Naive thymus-derived CD4-positive, alpha-beta T cell (primary cell): ENCODE data around the gene ZNF500. TPM values are rescaled to one million over a fixed set of nuclear protein-coding genes. Genes with fewer than 3 reads are reported as not detected.

Experiments
- ATAC-seq: fragments of 150-1000 bp; cut with Tn5 transposase; 2 replicates; pipeline ENCODE4 v1.10.0; 2021; ENCODE audit warnings: mild to moderate bottlenecking, moderate library complexity
- CTCF ChIA-PET: fragments of 350-600 bp; sonication (Branson Sonifier 250); formaldehyde crosslinking; loops from one replicate; lab custom pipeline; 2021; ENCODE audit warnings: antibody characterized with exemption; lab: Charles Lee
- POLR2A ChIA-PET: fragments of 350-600 bp; sonication (Branson Sonifier 250); formaldehyde crosslinking; loops from one replicate; lab custom pipeline; 2021; ENCODE audit warnings: antibody characterized with exemption, inconsistent platforms; lab: Charles Lee
- DNase-seq, 9 donors: peaks; one replicate each; pipeline versions ENCODE4 v3.0.0 to v3.0.0-alpha.2; 2020 to 2022; ENCODE audit warnings: mixed read lengths in 1 of 9
- H3K27ac ChIP-seq: one replicate; pipeline ENCODE4 v1.7.0; 2013; ENCODE audit warnings: mild to moderate bottlenecking, low read depth, low read length, moderate library complexity
- H3K27me3 ChIP-seq, 2 donors: one replicate each; pipeline ENCODE4 v1.7.0; 2013; ENCODE audit warnings: low read length in 2 of 2, mild to moderate bottlenecking in 2 of 2, moderate library complexity in 2 of 2; ENCODE audit not compliant: control insufficient read depth in 2 of 2, insufficient read depth in 2 of 2
- H3K36me3 ChIP-seq, 3 experiments: 1 replicate in 2 of 3; 2 replicates in 1 of 3; pipeline ENCODE4 v1.7.0; 2013; ENCODE audit warnings: low read length in 3 of 3, mild to moderate bottlenecking in 3 of 3, moderate library complexity in 1 of 3; ENCODE audit not compliant: insufficient read depth in 3 of 3, control insufficient read depth in 2 of 3
- H3K4me1 ChIP-seq, 2 donors: one replicate each; pipeline ENCODE4 v1.7.0; 2013; ENCODE audit warnings: low read length in 2 of 2, mild to moderate bottlenecking in 2 of 2, moderate library complexity in 1 of 2; ENCODE audit not compliant: control insufficient read depth in 2 of 2, insufficient read depth in 2 of 2
- H3K4me3 ChIP-seq: 2 replicates; pipeline ENCODE4 v1.7.0; 2013; ENCODE audit warnings: mild to moderate bottlenecking, low read length
- H3K9me3 ChIP-seq, 3 experiments: 1 replicate in 2 of 3; 2 replicates in 1 of 3; pipeline ENCODE4 v1.7.0; 2013; ENCODE audit warnings: low read length in 3 of 3; ENCODE audit not compliant: control insufficient read depth in 2 of 3
- H3K27ac Mint-ChIP-seq, 9 donors: one replicate each; pipeline ENCODE4 v1.8.0; 2020 to 2022; ENCODE audit warnings: mixed read lengths in 9 of 9, mild to moderate bottlenecking in 8 of 9, moderate library complexity in 5 of 9, inconsistent platforms in 2 of 9
- H3K27me3 Mint-ChIP-seq, 5 donors: one replicate each; pipeline ENCODE4 v1.8.0; 2021 to 2022; ENCODE audit warnings: mixed read lengths in 5 of 5, mild to moderate bottlenecking in 1 of 5
- H3K36me3 Mint-ChIP-seq, 5 donors: one replicate each; pipeline ENCODE4 v1.8.0; 2020 to 2022; ENCODE audit warnings: mixed read lengths in 5 of 5, mild to moderate bottlenecking in 3 of 5, inconsistent platforms in 1 of 5
- H3K4me1 Mint-ChIP-seq, 7 donors: one replicate each; pipeline ENCODE4 v1.8.0; 2020 to 2022; ENCODE audit warnings: mixed read lengths in 7 of 7, mild to moderate bottlenecking in 3 of 7, inconsistent platforms in 1 of 7
- H3K4me3 Mint-ChIP-seq, 10 donors: one replicate each; pipeline ENCODE4 v1.8.0; 2020 to 2022; ENCODE audit warnings: mild to moderate bottlenecking in 10 of 10, mixed read lengths in 10 of 10, moderate library complexity in 6 of 10, inconsistent platforms in 2 of 10
- H3K9me3 Mint-ChIP-seq, 11 donors: one replicate each; pipeline ENCODE4 v1.8.0; 2020 to 2022; ENCODE audit warnings: mixed read lengths in 11 of 11, mild to moderate bottlenecking in 4 of 11, inconsistent platforms in 1 of 11, moderate library complexity in 1 of 11
- intact Hi-C, 2 donors: fragments of 100-400 bp; cut with micrococcal nuclease; formaldehyde crosslinking; loops; one replicate each; pipeline ENCODE4 v1.15.1; 2023
- polyA plus RNA-seq, 2 donors: library from polyadenylated mRNA; unstranded; fragments of 300-500 nt; fragmentation: Illumina TruSeq; gene quantifications; one replicate each; pipeline ENCODE4 v1.2.3, GENCODE V29; 2021
- total RNA-seq, 6 experiments: library from RNA in 5 of 6; stranded (reverse) in 5 of 6; gene quantifications; 1 replicate in 5 of 6; 2 replicates in 1 of 6; pipeline ENCODE4 v1.2.3 and lab custom pipeline; 2021 to 2026

The ZNF500 gene
- total and polyA plus RNA-seq, 7 experiments from 2014 or later: 11.0 to 43.0 (median 24.7) TPM

DNA sequence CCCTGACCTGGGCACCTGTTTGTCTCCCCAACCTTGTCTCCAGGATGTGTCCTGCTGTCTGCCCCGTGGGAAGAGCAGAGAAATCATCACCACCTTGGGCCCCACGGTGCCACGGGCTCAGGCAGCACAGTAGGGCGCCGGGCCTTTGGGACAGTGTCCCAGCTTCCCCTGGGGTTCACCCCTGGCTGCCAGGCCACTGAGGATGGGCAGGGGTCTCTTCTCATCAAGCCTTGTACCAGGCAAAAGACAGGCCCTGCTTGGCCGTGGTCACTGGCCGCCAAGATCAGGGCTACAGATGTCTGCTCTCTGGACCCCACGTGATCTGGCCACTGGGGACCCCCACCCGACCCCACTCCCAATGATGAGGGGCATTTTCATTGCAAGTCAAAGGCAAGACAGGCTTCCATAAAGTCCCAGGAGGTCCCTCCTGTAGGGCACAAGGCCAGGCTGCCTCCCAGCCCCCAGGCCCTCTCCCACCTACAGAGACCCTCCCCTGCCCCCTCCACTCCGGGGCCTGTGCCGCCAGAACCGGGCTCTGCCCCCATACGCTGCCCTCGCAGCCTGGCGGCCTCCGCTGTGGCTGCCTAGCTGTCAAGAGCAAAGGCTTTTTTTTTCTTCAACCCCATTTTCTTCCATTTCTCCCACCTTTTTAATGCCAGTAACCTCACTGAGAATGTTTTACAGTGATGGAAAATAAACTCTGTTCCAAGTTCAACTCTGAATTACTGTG, 18.1 kb downstream of the ZNF500 start:
- H3K4me3 Mint-ChIP-seq: peak overlapping the region in 4 of 10 donors; percentile 13 to 83 (median 72)

DNA sequence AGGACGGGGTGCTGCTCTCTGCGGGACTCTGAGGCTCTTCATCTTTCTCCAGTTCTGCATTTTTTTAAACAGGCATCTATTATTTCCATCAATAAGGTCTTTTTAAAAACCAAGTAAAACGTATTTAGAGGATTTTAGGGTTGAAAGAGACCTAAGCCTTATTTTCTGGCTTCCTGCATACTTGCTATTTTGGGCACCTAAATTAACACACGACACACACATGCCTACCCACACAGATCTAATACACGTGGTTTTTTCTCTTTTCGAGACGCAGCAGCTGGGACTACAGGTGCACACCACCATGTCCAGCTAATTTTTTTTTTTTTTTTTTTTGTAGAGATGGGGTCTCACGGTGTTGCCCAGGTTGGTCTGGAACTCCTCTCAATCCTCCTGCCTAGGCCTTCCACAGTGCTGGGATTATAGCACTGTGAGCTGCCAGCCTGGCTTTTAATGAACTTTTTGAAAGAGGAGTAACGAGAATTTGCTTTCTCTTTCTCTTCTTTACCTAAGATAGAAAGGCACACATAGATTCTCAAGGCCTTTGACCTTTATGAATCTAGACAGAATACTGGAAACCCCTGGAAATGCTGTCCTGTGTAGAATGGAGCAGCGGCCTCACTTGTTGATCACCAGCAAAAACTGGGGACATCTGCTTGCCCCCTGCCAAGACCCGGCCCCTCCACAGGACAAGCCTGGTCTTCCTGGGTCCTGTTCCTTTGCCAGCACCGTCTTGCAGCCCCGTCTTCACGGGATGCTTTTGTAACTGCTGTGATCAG, 18.9 kb downstream of the ZNF500 start:
- Mint-ChIP-seq H3K4me3 (peak overlapping the region in 7 of 10 donors; percentile 57 to 83 (median 70)), H3K27me3 (no peaks in the 10 kb centered on the region), H3K36me3 (peaks cover 0 to 7% (median 0%) of the 10 kb centered on the region in 5 donors), H3K9me3 (no peaks in the 10 kb centered on the region), H3K4me1 (peaks cover 11 to 45% (median 18%) of the 10 kb centered on the region in 7 donors), H3K27ac (peak overlapping the region; percentile 53 to 93 (median 84))
- no peaks in the 10 kb centered on the region for H3K9me3 ChIP-seq
- ChIA-PET CTCF (no interaction called here), POLR2A (interaction anchor here (1.0 kb wide), 1 partner anchor 40 kb away, joined by 3 read pairs; no protein-coding TSS in a partner anchor)
- no peaks in the 10 kb centered on the region for H3K27me3 ChIP-seq
- H3K4me3 ChIP-seq: no peak overlapping the region
- DNase-seq (peak in 1 of 9 donors; percentile 24), ATAC-seq (no peak)
- intact Hi-C loops: no loop called here
- H3K36me3 ChIP-seq: peaks cover 0 to 26% (median 2%) of the 10 kb centered on the region in 3 experiments
- peak overlapping the region; percentile 49 for H3K27ac ChIP-seq
- peaks cover 0 to 15% of the 10 kb centered on the region in 2 donors for H3K4me1 ChIP-seq

More for the DNA sequence above, 18.1 kb downstream of the ZNF500 start:
- H3K27ac Mint-ChIP-seq: peak overlapping the region in 7 of 9 donors; percentile 62 to 93 (median 84)
- peaks cover 0 to 15% of the 10 kb centered on the region in 2 donors for H3K4me1 ChIP-seq
- intact Hi-C loops: no loop called here
- no peaks in the 10 kb centered on the region for H3K9me3 Mint-ChIP-seq
- H3K36me3 Mint-ChIP-seq: peaks cover 0 to 7% (median 0%) of the 10 kb centered on the region in 5 donors
- no peak overlapping the region for H3K4me3 ChIP-seq
- no peak for DNase-seq
- CTCF ChIA-PET: no interaction called here
- no peaks in the 10 kb centered on the region for H3K27me3 Mint-ChIP-seq
- no peak overlapping the region for H3K27ac ChIP-seq
- POLR2A ChIA-PET: no interaction called here
- H3K36me3 ChIP-seq: peaks cover 0 to 33% (median 2%) of the 10 kb centered on the region in 3 experiments
- no peaks in the 10 kb centered on the region for H3K27me3 ChIP-seq
- no peaks in the 10 kb centered on the region for H3K9me3 ChIP-seq
- peaks cover 5 to 38% (median 18%) of the 10 kb centered on the region in 7 donors for H3K4me1 Mint-ChIP-seq
- no peak for ATAC-seq

DNA sequence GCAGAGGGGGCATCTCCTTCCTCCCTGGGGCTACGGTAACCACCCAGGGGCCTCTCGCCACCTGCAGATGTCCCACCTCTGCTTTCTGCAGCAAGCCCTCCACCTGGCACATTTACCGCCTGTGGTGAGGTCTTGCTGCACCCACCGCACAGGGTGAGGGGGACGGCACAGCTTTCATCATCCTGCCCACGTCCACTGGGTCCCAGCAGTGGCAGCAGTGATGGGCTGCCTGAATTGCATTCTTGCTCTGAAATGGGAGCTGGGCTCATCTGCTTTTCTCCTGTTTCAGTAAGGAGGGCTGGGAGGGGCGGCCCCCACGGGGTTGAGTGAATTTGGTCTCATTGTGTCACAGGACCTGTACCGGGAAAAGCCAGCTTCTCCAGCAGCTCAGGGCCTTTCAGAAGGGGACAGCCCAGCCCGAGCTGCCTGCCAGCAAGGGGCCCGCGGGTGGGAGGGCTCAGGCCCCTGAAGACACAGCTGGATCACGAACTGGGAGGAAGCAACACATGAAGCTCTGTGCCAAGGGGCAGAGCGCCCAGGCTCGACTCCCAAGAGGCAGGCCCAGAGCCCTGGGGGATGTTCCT, 19.9 kb downstream of the ZNF500 start:
- H3K27me3 ChIP-seq: no peaks in the 10 kb centered on the region
- POLR2A ChIA-PET: interaction anchor here (0.6 to 1.1 kb wide), 4 partner anchors 12 to 210 kb away, joined by 3 to 5 read pairs (median 3); no protein-coding TSS in a partner anchor
- intact Hi-C loops: no loop called here
- no peaks in the 10 kb centered on the region for H3K9me3 ChIP-seq
- DNase-seq (no peak), ATAC-seq (no peak)
- H3K27ac ChIP-seq: peak overlapping the region; percentile 49
- peaks cover 13 to 50% (median 18%) of the 10 kb centered on the region in 7 donors for H3K4me1 Mint-ChIP-seq
- no peak overlapping the region for H3K4me3 ChIP-seq
- H3K27ac Mint-ChIP-seq: peak overlapping the region in 4 of 9 donors; percentile 8 to 89 (median 83)
- H3K9me3 Mint-ChIP-seq: no peaks in the 10 kb centered on the region
- peaks cover 0 to 16% (median 0%) of the 10 kb centered on the region in 3 experiments for H3K36me3 ChIP-seq
- peaks cover 0 to 7% (median 0%) of the 10 kb centered on the region in 5 donors for H3K36me3 Mint-ChIP-seq
- H3K4me3 Mint-ChIP-seq: peak overlapping the region in 3 of 10 donors; percentile 57 to 74 (median 70)
- no peaks in the 10 kb centered on the region for H3K27me3 Mint-ChIP-seq
- H3K4me1 ChIP-seq: peaks cover 0 to 15% of the 10 kb centered on the region in 2 donors
- CTCF ChIA-PET: no interaction called here

DNA sequence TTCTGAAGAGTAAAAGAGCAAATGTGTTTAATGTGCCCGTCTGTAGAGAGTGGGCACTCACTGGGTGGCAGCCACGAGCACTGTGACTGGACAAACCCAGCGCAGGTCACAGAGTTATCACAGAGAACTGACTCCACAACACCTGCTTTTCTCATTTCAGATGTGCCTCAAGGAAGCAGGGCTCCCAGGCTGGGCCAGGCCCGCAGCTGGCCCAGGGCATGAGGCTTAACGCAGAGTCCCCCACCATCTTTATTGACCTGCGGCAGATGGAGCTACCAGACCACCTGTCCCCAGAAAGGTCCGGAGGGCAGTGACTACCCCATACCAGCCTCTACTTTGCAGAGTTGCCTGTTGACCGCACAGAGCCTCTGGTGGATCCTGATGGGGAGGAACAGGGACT, 20.7 kb downstream of the ZNF500 start:
- H3K4me1 Mint-ChIP-seq: peaks cover 13 to 50% (median 18%) of the 10 kb centered on the region in 7 donors
- Histone ChIP-seq H3K4me3 (no peak overlapping the region), H3K27ac (no peak overlapping the region), H3K27me3 (no peaks in the 10 kb centered on the region), H3K36me3 (peaks cover 0 to 7% (median 0%) of the 10 kb centered on the region in 3 experiments), H3K9me3 (no peaks in the 10 kb centered on the region), H3K4me1 (peaks cover 0 to 15% of the 10 kb centered on the region in 2 donors)
- intact Hi-C loops: no loop called here
- no peak for ATAC-seq
- no peak for DNase-seq
- CTCF ChIA-PET: no interaction called here
- peak overlapping the region in 4 of 9 donors; percentile 14 to 41 (median 38) for H3K27ac Mint-ChIP-seq
- no peaks in the 10 kb centered on the region for H3K9me3 Mint-ChIP-seq
- peak overlapping the region in 1 of 10 donors; percentile 16 for H3K4me3 Mint-ChIP-seq
- POLR2A ChIA-PET: interaction anchor here (1.2 kb wide), 1 partner anchor 11 kb away, joined by 3 read pairs; the partner anchor contains the start of gene DNAAF8
- H3K36me3 Mint-ChIP-seq: peaks cover 0 to 3% (median 0%) of the 10 kb centered on the region in 5 donors
- H3K27me3 Mint-ChIP-seq: no peaks in the 10 kb centered on the region

DNA sequence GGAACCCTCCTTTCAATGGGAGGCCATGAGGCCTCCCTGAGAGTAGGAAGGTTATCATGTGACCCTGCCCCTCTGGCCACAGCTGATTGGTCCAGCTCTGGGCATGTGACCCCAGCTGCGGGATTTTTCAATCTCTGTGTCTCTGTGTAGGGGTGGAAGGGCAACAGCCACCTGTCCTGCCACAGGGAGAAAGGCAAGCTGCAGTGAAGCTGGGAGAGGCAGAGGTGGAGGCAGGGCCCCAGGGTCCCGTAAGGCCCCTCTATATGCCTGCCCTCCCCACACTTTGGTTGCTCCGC, 21.7 kb downstream of the ZNF500 start:
- ATAC-seq (no peak), DNase-seq (no peak)
- no peak overlapping the region for H3K4me3 Mint-ChIP-seq
- H3K9me3 ChIP-seq: no peaks in the 10 kb centered on the region
- no peaks in the 10 kb centered on the region for H3K36me3 Mint-ChIP-seq
- ChIA-PET POLR2A (interaction anchor here (1.2 kb wide), 1 partner anchor 10 kb away, joined by 3 read pairs; the partner anchor contains the start of gene DNAAF8), CTCF (no interaction called here)
- intact Hi-C loops: no loop called here
- no peaks in the 10 kb centered on the region for H3K27me3 Mint-ChIP-seq
- no peak overlapping the region for H3K27ac ChIP-seq
- no peak overlapping the region for H3K27ac Mint-ChIP-seq
- H3K4me1 ChIP-seq: peaks cover 0 to 15% of the 10 kb centered on the region in 2 donors
- H3K9me3 Mint-ChIP-seq: no peaks in the 10 kb centered on the region
- H3K36me3 ChIP-seq: no peaks in the 10 kb centered on the region
- H3K27me3 ChIP-seq: no peaks in the 10 kb centered on the region
- peaks cover 13 to 50% (median 18%) of the 10 kb centered on the region in 7 donors for H3K4me1 Mint-ChIP-seq
- H3K4me3 ChIP-seq: no peak overlapping the region

DNA sequence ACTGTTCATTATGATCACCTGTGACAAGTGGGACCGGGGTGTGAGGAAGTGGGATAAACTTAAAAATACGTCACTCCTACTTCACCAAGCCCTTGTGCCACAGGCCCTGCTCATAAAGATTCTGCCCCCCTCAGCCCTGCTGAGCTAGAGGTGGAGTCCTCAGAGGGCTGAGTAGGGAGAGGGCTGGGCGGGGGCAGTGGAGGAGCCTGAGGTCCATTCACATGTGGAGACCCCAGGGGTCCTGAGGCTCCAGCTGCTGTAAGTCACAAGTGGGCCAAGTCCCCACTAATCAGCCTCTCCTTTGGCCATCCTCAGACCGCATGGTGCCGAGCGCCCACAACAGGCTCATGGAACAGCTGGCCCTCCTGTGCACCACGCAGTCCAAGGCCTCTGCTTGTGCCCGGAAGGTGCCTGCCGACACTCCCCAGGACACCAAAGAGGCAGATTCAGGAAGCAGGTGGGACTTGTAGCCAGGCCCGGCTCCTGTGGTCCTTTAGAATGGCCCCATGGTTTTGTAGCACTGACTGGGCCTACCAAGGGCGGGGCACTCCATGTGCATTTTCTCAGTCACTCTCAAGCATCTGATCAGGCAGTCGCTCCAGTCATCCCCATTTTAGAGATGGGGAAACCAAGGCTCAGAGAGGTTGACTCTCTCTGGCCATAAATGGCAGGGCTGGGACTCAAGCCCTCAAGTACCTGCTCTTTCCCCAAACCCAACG, 22.2 kb downstream of the ZNF500 start:
- CTCF ChIA-PET: interaction anchor here (0.6 kb wide), 1 partner anchor 61 kb away, joined by 3 read pairs; no protein-coding TSS in a partner anchor
- POLR2A ChIA-PET: interaction anchor here (0.7 kb wide), 1 partner anchor 10 kb away, joined by 5 read pairs; the partner anchor contains the start of gene DNAAF8

More for the DNA sequence above, 22.2 kb downstream of the ZNF500 start:
- DNase-seq (no peak), ATAC-seq (no peak)
- Histone ChIP-seq H3K4me3 (no peak overlapping the region), H3K27me3 (no peaks in the 10 kb centered on the region), H3K9me3 (no peaks in the 10 kb centered on the region), H3K4me1 (peaks cover 0 to 15% of the 10 kb centered on the region in 2 donors), H3K27ac (no peak overlapping the region), H3K36me3 (no peaks in the 10 kb centered on the region)
- H3K27ac Mint-ChIP-seq: no peak overlapping the region
- no peaks in the 10 kb centered on the region for H3K36me3 Mint-ChIP-seq
- H3K4me1 Mint-ChIP-seq: peaks cover 13 to 50% (median 18%) of the 10 kb centered on the region in 7 donors
- no peaks in the 10 kb centered on the region for H3K27me3 Mint-ChIP-seq
- no peaks in the 10 kb centered on the region for H3K9me3 Mint-ChIP-seq
- H3K4me3 Mint-ChIP-seq: no peak overlapping the region
- intact Hi-C loops: no loop called here
